ENCODE results near the gene SH3BP5. TPM values are rescaled to one million over a fixed set of nuclear protein-coding genes. Genes with fewer than 3 reads are reported as not detected.

The SH3BP5 gene
- polyA plus RNA-seq, 1 of the 3 experiments (the other 2 are of a cell fraction): 29.5 TPM

DNA sequence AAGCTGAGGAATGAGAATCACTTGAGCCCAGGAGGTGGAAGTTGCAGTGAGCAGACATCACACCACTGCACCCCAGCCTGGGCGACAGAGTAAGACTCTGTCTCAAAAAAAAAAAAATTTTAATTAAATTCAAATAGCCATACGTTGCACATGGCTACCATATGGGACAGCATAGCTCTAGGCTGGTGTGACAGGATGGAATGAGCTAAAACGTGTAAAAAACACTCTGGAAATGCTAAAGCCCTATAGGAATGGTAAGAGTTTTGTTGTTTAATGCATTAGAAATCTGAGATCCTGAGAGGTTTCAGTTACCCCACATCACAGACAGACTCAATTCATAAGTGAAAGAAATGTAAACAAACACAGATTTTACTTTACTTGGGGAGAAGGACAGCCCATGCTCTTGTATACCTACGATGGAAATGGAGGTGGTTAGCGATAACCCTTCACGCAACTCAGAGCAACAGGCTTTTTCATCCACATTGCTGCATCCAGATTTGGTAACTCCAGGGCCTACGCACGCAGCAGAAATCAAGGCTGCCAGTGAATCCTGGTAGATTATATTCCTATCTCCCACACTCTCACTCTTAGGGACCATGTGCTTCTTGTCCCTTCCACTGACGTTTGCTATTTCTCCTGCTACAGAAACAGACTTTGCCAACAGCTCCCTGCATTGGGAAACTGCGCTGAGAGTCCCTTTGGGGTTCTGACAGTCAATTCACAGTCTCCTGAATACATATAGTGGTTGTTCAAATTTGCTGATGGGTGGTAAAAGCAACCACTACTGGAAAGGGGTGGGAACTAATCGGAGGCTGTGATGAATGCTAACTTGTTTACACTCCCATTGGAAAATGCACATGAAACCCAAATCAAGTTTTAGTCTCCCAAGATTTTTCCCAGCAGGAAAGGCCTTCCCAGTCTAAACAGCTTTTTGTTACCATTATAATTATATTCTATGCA is 3.1 kb downstream of the SH3BP5 start:
- ChIA-PET POLR2A (no interaction called here), CTCF (interaction anchor here (0.6 to 8.3 kb wide), 4 partner anchors 26 to 1698 kb away, joined by 3 to 59 read pairs (median 3); no protein-coding TSS in a partner anchor)
- Histone ChIP-seq H3K4me2 (no peak overlapping the region), H3F3A (replicated peaks; ENCODE audit: insufficient read depth) (peaks cover 7% of the 10 kb centered on the region), H3K36me3 (replicated peaks in 1 of 2; ENCODE audit: control insufficient read depth in 1 of 2, insufficient read depth in 2 of 2, low read length in 1 of 2) (peaks cover 0 to 4% of the 10 kb centered on the region in 2 experiments), H2AFZ (ENCODE audit: low read depth) (no peak overlapping the region), H3K27ac (ENCODE audit: low read depth in 2 of 2, low read length in 1 of 2) (no peak overlapping the region), H3K9me3 (no peaks in the 10 kb centered on the region), H3K27me3 (ENCODE audit: insufficient read depth) (no peaks in the 10 kb centered on the region), H3K9me2 (no peaks in the 10 kb centered on the region), H3K79me2 (ENCODE audit: insufficient read depth) (peaks cover 22% of the 10 kb centered on the region; the same call in 1 of the 2 replicates), H3K9ac (no peak overlapping the region), H3K4me3 (ENCODE audit: low read depth in 2 of 2, low read length in 1 of 2) (no peak overlapping the region), H3K4me1 (ENCODE audit: control insufficient read depth in 1 of 2, insufficient read depth in 2 of 2, low read depth in 1 of 2, low read length in 1 of 2) (peaks cover 24 to 32% of the 10 kb centered on the region in 2 experiments; a peak in 3 of 4 replicates), H4K20me1 (ENCODE audit: insufficient read depth) (no peaks in the 10 kb centered on the region; the same call in 1 of the 2 replicates)
- 91% methylated on average over 11 of the region's 11 CpGs for WGBS (ENCODE audit: low lambda C conversion rate)
- peak; percentile 30 for DNase-seq
- no peak for TF ChIP-seq MAX (IDR thresholded peaks at IDR 0.05; ENCODE audit: low read depth)
- TF ChIP-seq SIN3A (IDR thresholded peaks at IDR 0.05; ENCODE audit: borderline replicate concordance, low read depth, low read length): no peak
- TF ChIP-seq IRF3 (IDR thresholded peaks at IDR 0.05; ENCODE audit: low read depth, low read length): no peak
- peak; percentile 63; the same call in 1 of the 2 replicates for TF ChIP-seq MXI1 (IDR thresholded peaks at IDR 0.05; ENCODE audit: low read depth, low read length)
- TF ChIP-seq, protein P1, sequence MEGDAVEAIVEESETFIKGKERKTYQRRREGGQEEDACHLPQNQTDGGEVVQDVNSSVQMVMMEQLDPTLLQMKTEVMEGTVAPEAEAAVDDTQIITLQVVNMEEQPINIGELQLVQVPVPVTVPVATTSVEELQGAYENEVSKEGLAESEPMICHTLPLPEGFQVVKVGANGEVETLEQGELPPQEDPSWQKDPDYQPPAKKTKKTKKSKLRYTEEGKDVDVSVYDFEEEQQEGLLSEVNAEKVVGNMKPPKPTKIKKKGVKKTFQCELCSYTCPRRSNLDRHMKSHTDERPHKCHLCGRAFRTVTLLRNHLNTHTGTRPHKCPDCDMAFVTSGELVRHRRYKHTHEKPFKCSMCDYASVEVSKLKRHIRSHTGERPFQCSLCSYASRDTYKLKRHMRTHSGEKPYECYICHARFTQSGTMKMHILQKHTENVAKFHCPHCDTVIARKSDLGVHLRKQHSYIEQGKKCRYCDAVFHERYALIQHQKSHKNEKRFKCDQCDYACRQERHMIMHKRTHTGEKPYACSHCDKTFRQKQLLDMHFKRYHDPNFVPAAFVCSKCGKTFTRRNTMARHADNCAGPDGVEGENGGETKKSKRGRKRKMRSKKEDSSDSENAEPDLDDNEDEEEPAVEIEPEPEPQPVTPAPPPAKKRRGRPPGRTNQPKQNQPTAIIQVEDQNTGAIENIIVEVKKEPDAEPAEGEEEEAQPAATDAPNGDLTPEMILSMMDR (IDR thresholded peaks at IDR 0.05): no peak
- TF ChIP-seq NRF1 (IDR thresholded peaks at IDR 0.05; ENCODE audit: low read depth, low read length): no peak
- TF ChIP-seq FOSL2 (IDR thresholded peaks at IDR 0.05; ENCODE audit: borderline replicate concordance, low read depth): no peak
- TF ChIP-seq EZH2phosphoT487 (IDR thresholded peaks at IDR 0.05; ENCODE audit: borderline replicate concordance, low read depth): no peak

GRCh38 chr3:15327941-15328340 is 4.4 kb downstream of the SH3BP5 start:
- no peak for DNase-seq
- Histone ChIP-seq H3K79me2 (ENCODE audit: insufficient read depth) (peaks cover 22% of the 10 kb centered on the region; the same call in 1 of the 2 replicates), H3K27ac (ENCODE audit: low read depth in 2 of 2, low read length in 1 of 2) (no peak overlapping the region), H3K9me2 (no peaks in the 10 kb centered on the region), H3K9me3 (no peaks in the 10 kb centered on the region), H3K4me1 (ENCODE audit: control insufficient read depth in 1 of 2, insufficient read depth in 2 of 2, low read depth in 1 of 2, low read length in 1 of 2) (peaks cover 26 to 33% of the 10 kb centered on the region in 2 experiments; a peak in 3 of 4 replicates), H3K4me2 (no peak overlapping the region), H3F3A (replicated peaks; ENCODE audit: insufficient read depth) (peaks cover 7% of the 10 kb centered on the region), H3K36me3 (replicated peaks in 1 of 2; ENCODE audit: control insufficient read depth in 1 of 2, insufficient read depth in 2 of 2, low read length in 1 of 2) (peaks cover 0 to 4% of the 10 kb centered on the region in 2 experiments), H3K9ac (no peak overlapping the region), H4K20me1 (ENCODE audit: insufficient read depth) (no peaks in the 10 kb centered on the region; the same call in 1 of the 2 replicates), H2AFZ (ENCODE audit: low read depth) (no peak overlapping the region), H3K4me3 (ENCODE audit: low read depth in 2 of 2, low read length in 1 of 2) (no peak overlapping the region), H3K27me3 (ENCODE audit: insufficient read depth) (no peaks in the 10 kb centered on the region)
- ChIA-PET CTCF (interaction anchor here (8.3 kb wide), 1 partner anchor 59 kb away, joined by 59 read pairs; no protein-coding TSS in a partner anchor), POLR2A (no interaction called here)
- WGBS (ENCODE audit: low lambda C conversion rate): 61% methylated on average over 7 of the region's 7 CpGs
- TF ChIP-seq JUND (IDR thresholded peaks at IDR 0.05): no peak
- no peak for TF ChIP-seq EZH2phosphoT487 (IDR thresholded peaks at IDR 0.05; ENCODE audit: borderline replicate concordance, low read depth)
- TF ChIP-seq RAD21 (IDR thresholded peaks at IDR 0.05; ENCODE audit: low read length): no peak
- no peak for TF ChIP-seq EP300 (IDR thresholded peaks at IDR 0.05; ENCODE audit: borderline replicate concordance in 1 of 2, low read depth in 1 of 2, low read length in 1 of 2)
- TF ChIP-seq TCF12 (IDR thresholded peaks at IDR 0.05): 0 out of 2 replicates have a peak, but pooled peaks have one; percentile 12
- no peak for TF ChIP-seq FOSL2 (IDR thresholded peaks at IDR 0.05; ENCODE audit: borderline replicate concordance, low read depth)
- TF ChIP-seq ELF1 (IDR thresholded peaks at IDR 0.05): no peak
